Activated B cell treated with CpG ODN at 0.5 μM for 24 hours (primary cell): ENCODE data around the gene ELANE. TPM values are rescaled to one million over a fixed set of nuclear protein-coding genes. Genes with fewer than 3 reads are reported as not detected.

Experiments used
- ATAC-seq: fragments of 200-7000 bp; cut with Tn5 transposase; one replicate; pipeline ENCODE4 v1.10.0; 2021; ENCODE audit warnings: low read depth, mild to moderate bottlenecking, moderate library complexity
- CTCF ChIA-PET: fragments of 350-600 bp; sonication (Branson Sonifier 250); formaldehyde crosslinking; loops from one replicate; lab custom pipeline; 2021; ENCODE audit warnings: antibody characterized with exemption; lab: Charles Lee
- POLR2A ChIA-PET: fragments of 350-600 bp; sonication (Branson Sonifier 250); formaldehyde crosslinking; loops from one replicate; lab custom pipeline; 2021; ENCODE audit warnings: antibody characterized with exemption; lab: Charles Lee
- DNase-seq: peaks from one replicate; pipeline ENCODE4 v3.0.0; 2022
- H3K27ac Mint-ChIP-seq: one replicate; pipeline ENCODE4 v1.8.0; 2020; ENCODE audit warnings: mixed read lengths
- H3K27me3 Mint-ChIP-seq: one replicate; pipeline ENCODE4 v1.8.0; 2021; ENCODE audit warnings: mixed read lengths
- H3K36me3 Mint-ChIP-seq: one replicate; pipeline ENCODE4 v1.8.0; 2021; ENCODE audit warnings: low read depth, mixed read lengths
- H3K4me1 Mint-ChIP-seq: one replicate; pipeline ENCODE4 v1.8.0; 2021; ENCODE audit warnings: mixed read lengths
- H3K4me3 Mint-ChIP-seq: one replicate; pipeline ENCODE4 v1.8.0; 2020; ENCODE audit warnings: mild to moderate bottlenecking, mixed read lengths
- H3K9me3 Mint-ChIP-seq: one replicate; pipeline ENCODE4 v1.8.0; 2020; ENCODE audit warnings: mixed read lengths
- intact Hi-C: fragments of 100-400 bp; cut with micrococcal nuclease; formaldehyde crosslinking; loops from one replicate; pipeline ENCODE4 v1.15.1; 2024
- total RNA-seq: library from RNA; stranded (reverse); gene quantifications from 2 replicates; pipeline ENCODE4 v1.2.3, GENCODE V29; 2022
- TF ChIP-seq, protein P1 (sequence below): fragments of 200-600 bp; IDR thresholded peaks from one replicate; pipeline ENCODE4 v1.8.0; 2022; ENCODE audit warnings: antibody characterized with exemption, mild to moderate bottlenecking

ELANE gene
- total RNA-seq, 1 donor from 2014 or later = not detected

- TF ChIP-seq, protein P1, sequence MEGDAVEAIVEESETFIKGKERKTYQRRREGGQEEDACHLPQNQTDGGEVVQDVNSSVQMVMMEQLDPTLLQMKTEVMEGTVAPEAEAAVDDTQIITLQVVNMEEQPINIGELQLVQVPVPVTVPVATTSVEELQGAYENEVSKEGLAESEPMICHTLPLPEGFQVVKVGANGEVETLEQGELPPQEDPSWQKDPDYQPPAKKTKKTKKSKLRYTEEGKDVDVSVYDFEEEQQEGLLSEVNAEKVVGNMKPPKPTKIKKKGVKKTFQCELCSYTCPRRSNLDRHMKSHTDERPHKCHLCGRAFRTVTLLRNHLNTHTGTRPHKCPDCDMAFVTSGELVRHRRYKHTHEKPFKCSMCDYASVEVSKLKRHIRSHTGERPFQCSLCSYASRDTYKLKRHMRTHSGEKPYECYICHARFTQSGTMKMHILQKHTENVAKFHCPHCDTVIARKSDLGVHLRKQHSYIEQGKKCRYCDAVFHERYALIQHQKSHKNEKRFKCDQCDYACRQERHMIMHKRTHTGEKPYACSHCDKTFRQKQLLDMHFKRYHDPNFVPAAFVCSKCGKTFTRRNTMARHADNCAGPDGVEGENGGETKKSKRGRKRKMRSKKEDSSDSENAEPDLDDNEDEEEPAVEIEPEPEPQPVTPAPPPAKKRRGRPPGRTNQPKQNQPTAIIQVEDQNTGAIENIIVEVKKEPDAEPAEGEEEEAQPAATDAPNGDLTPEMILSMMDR = no peak
- peaks cover 39% of the 10 kb centered on the region for H3K4me1 Mint-ChIP-seq
- intact Hi-C loops = no loop called here
- H3K27me3 Mint-ChIP-seq = no peaks in the 10 kb centered on the region
- DNase-seq (no peak), ATAC-seq (no peak)
- peaks cover 46% of the 10 kb centered on the region for H3K36me3 Mint-ChIP-seq
- ChIA-PET POLR2A (interaction anchor here (0.6 to 9.8 kb wide), 4 partner anchors 6 to 370 kb away, joined by 4 to 213 read pairs (median 4); partner anchors contain the start of genes CFD, MED16 and RNU6-9), CTCF (interaction anchor here (1.0 kb wide), 1 partner anchor 38 kb away, joined by 4 read pairs; no protein-coding TSS in a partner anchor)
- H3K4me3 Mint-ChIP-seq = no peak overlapping the region
- no peak overlapping the region for H3K27ac Mint-ChIP-seq
- no peaks in the 10 kb centered on the region for H3K9me3 Mint-ChIP-seq
Observed at GRCh38 chr19:901216-902092, 49.4 kb downstream of the ELANE start.

- ATAC-seq = no peak
- Mint-ChIP-seq H3K4me3 (no peak overlapping the region), H3K27me3 (no peaks in the 10 kb centered on the region), H3K36me3 (peaks cover 40% of the 10 kb centered on the region), H3K27ac (no peak overlapping the region), H3K9me3 (no peaks in the 10 kb centered on the region), H3K4me1 (peaks cover 45% of the 10 kb centered on the region)
- intact Hi-C loops = no loop called here
- POLR2A ChIA-PET = interaction anchor here (0.6 to 9.8 kb wide), 4 partner anchors 6 to 370 kb away, joined by 4 to 213 read pairs (median 4); partner anchors contain the start of genes CFD, MED16 and RNU6-9
- no peak for DNase-seq
- CTCF ChIA-PET = no interaction called here
- TF ChIP-seq, protein P1 = no peak
Observed at GRCh38 chr19:902093-902370, 49.9 kb downstream of the ELANE start.

DNA sequence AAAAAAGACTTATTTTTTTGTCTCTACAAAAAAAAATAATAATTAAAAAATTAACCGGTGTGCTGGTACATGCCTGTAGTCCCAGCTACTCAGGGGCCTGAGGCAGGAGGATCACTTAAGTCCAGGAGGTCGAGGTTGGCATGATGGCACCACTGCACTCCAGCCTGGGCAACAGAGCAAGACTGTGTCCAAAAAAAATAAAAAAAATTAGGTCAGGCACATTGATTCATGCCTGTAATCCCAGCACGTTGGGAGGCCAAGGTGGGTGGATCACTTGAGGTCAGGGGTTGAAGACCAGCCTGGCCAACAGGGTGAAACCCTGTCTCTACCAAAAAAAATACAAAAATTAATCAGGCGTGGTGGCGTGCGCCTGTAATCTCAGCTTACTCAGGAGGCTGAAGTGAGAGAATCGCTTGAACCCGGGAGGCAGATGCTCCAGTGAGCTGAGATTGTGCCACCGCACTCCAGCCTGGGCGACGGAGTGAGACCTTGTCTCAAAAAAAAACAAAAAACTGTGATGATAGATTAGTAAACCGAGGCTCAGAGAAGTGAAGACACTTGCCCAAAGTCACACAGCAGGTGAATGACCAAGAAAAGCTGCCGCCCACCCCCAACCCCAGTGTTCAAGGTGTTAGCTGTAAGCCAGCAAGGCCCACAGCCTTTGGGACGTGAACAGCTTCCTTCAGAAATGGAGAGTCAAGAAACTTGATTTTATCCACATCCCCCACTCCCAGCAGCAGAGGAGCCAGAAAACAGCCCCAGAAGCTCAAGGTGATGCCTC, 50.5 kb downstream of the ELANE start:
- intact Hi-C loops = no loop called here
- Mint-ChIP-seq H3K27ac (peak overlapping the region; percentile 46), H3K4me1 (peaks cover 51% of the 10 kb centered on the region)

GRCh38 chr19:903266-903797, 51.2 kb downstream of the ELANE start:
- ChIA-PET POLR2A (interaction anchor here (9.8 kb wide), 1 partner anchor 8 kb away, joined by 213 read pairs; the partner anchor contains the start of genes MED16 and RNU6-9), CTCF (no interaction called here)
- intact Hi-C loops = no loop called here
- peaks cover 33% of the 10 kb centered on the region for H3K36me3 Mint-ChIP-seq
- TF ChIP-seq, protein P1 = no peak
- H3K4me3 Mint-ChIP-seq = no peak overlapping the region
- ATAC-seq (no peak), DNase-seq (no peak)
- H3K9me3 Mint-ChIP-seq = no peaks in the 10 kb centered on the region
- H3K27ac Mint-ChIP-seq = no peak overlapping the region
- H3K4me1 Mint-ChIP-seq = peaks cover 57% of the 10 kb centered on the region
- H3K27me3 Mint-ChIP-seq = no peaks in the 10 kb centered on the region

More for the DNA sequence above, 50.5 kb downstream of the ELANE start:
- no peak overlapping the region for H3K4me3 Mint-ChIP-seq
- CTCF ChIA-PET = no interaction called here
- ATAC-seq (no peak), DNase-seq (no peak)
- H3K27me3 Mint-ChIP-seq = no peaks in the 10 kb centered on the region
- H3K36me3 Mint-ChIP-seq = peaks cover 37% of the 10 kb centered on the region
- TF ChIP-seq, protein P1 = no peak
- POLR2A ChIA-PET = interaction anchor here (0.6 to 9.8 kb wide), 3 partner anchors 7 to 43 kb away, joined by 4 to 213 read pairs (median 4); partner anchors contain the start of genes CFD, MED16 and RNU6-9
- H3K9me3 Mint-ChIP-seq = no peaks in the 10 kb centered on the region
